ENCODE data around the gene IRAK3. TPM values are rescaled to one million over a fixed set of nuclear protein-coding genes. Genes with fewer than 3 reads are reported as not detected.

The IRAK3 gene
- total RNA-seq, 2 experiments from 2014 or later = 0.59 to 0.74 TPM

- Mint-ChIP-seq H3K4me1 (ENCODE audit: low read depth) (peaks cover 5% of the 10 kb centered on the region), H3K27ac (no peak overlapping the region), H3K36me3 (ENCODE audit: low read depth) (no peaks in the 10 kb centered on the region), H3K27me3 (peaks cover 55% of the 10 kb centered on the region), H3K9me3 (no peaks in the 10 kb centered on the region), H3K4me3 (no peak overlapping the region)
- no peak for ATAC-seq (ENCODE audit: poor library complexity)
- Histone ChIP-seq H3K27ac (ENCODE audit: low read depth in 1 of 2, low read length in 2 of 2) (no peak overlapping the region), H3K27me3 (ENCODE audit: control insufficient read depth in 1 of 2, insufficient read depth in 2 of 2, low read length in 2 of 2) (peaks cover 16 to 19% of the 10 kb centered on the region in 2 experiments), H3K4me3 (ENCODE audit: low read length) (no peak overlapping the region), H3K36me3 (ENCODE audit: insufficient read depth, low read length) (no peaks in the 10 kb centered on the region), H3K9me3 (ENCODE audit: control insufficient read depth in 1 of 2, insufficient read depth in 1 of 2, low read length in 2 of 2) (no peaks in the 10 kb centered on the region), H3K4me1 (ENCODE audit: insufficient read depth, low read length) (no peaks in the 10 kb centered on the region)
- ChIA-PET CTCF (no interaction called here), POLR2A (no interaction called here)
- DNase-seq = peak in 2 of 14 experiments; percentile 27 to 32
- intact Hi-C loops (cut with DNase I, micrococcal nuclease) = no loop called here
- no peak for TF ChIP-seq CTCF (IDR thresholded peaks at IDR 0.05)
These were observed 52.3 kb downstream of the IRAK3 start for GRCh38 chr12:66241061-66242043.

GRCh38 chr12:66242311-66242710, 53.3 kb downstream of the IRAK3 start:
- TF ChIP-seq CTCF (IDR thresholded peaks at IDR 0.05) = no peak
- H3K27me3 Mint-ChIP-seq = peaks cover 47% of the 10 kb centered on the region
- intact Hi-C loops (cut with DNase I, micrococcal nuclease) = no loop called here
- H3K36me3 Mint-ChIP-seq (ENCODE audit: low read depth) = no peaks in the 10 kb centered on the region
- ChIA-PET CTCF (no interaction called here), POLR2A (no interaction called here)
- no peaks in the 10 kb centered on the region for H3K4me1 ChIP-seq (ENCODE audit: insufficient read depth, low read length)
- no peak for DNase-seq
- H3K9me3 Mint-ChIP-seq = no peaks in the 10 kb centered on the region
- H3K9me3 ChIP-seq (ENCODE audit: control insufficient read depth in 1 of 2, insufficient read depth in 1 of 2, low read length in 2 of 2) = no peaks in the 10 kb centered on the region
- peaks cover 7 to 10% of the 10 kb centered on the region in 2 experiments for H3K27me3 ChIP-seq (ENCODE audit: control insufficient read depth in 1 of 2, insufficient read depth in 2 of 2, low read length in 2 of 2)
- no peaks in the 10 kb centered on the region for H3K4me1 Mint-ChIP-seq (ENCODE audit: low read depth)
- H3K27ac ChIP-seq (ENCODE audit: low read depth in 1 of 2, low read length in 2 of 2) = no peak overlapping the region
- H3K4me3 ChIP-seq (ENCODE audit: low read length) = no peak overlapping the region
- H3K36me3 ChIP-seq (ENCODE audit: insufficient read depth, low read length) = no peaks in the 10 kb centered on the region
- no peak overlapping the region for H3K4me3 Mint-ChIP-seq
- H3K27ac Mint-ChIP-seq = no peak overlapping the region
- no peak for ATAC-seq (ENCODE audit: poor library complexity)

- no peaks in the 10 kb centered on the region for H3K36me3 ChIP-seq (ENCODE audit: insufficient read depth, low read length)
- H3K4me1 ChIP-seq (ENCODE audit: insufficient read depth, low read length) = no peaks in the 10 kb centered on the region
- H3K4me1 Mint-ChIP-seq (ENCODE audit: low read depth) = no peaks in the 10 kb centered on the region
- H3K4me3 Mint-ChIP-seq = no peak overlapping the region
- POLR2A ChIA-PET = no interaction called here
- H3K36me3 Mint-ChIP-seq (ENCODE audit: low read depth) = no peaks in the 10 kb centered on the region
- no peaks in the 10 kb centered on the region for H3K9me3 Mint-ChIP-seq
- ATAC-seq (ENCODE audit: poor library complexity) (no peak), DNase-seq (no peak)
- H3K27me3 Mint-ChIP-seq = peaks cover 34% of the 10 kb centered on the region
- no peak overlapping the region for H3K27ac Mint-ChIP-seq
- intact Hi-C loops (cut with DNase I, micrococcal nuclease) = no loop called here
- H3K4me3 ChIP-seq (ENCODE audit: low read length) = no peak overlapping the region
- no peak overlapping the region for H3K27ac ChIP-seq (ENCODE audit: low read depth in 1 of 2, low read length in 2 of 2)
- H3K9me3 ChIP-seq (ENCODE audit: control insufficient read depth in 1 of 2, insufficient read depth in 1 of 2, low read length in 2 of 2) = no peaks in the 10 kb centered on the region
- CTCF ChIA-PET = interaction anchor here (0.6 kb wide), 1 partner anchor 125 kb away, joined by 4 read pairs; no protein-coding TSS in a partner anchor
- TF ChIP-seq CTCF (IDR thresholded peaks at IDR 0.05) = no peak
- peaks cover 0 to 8% of the 10 kb centered on the region in 2 experiments for H3K27me3 ChIP-seq (ENCODE audit: control insufficient read depth in 1 of 2, insufficient read depth in 2 of 2, low read length in 2 of 2)
These were observed 54.9 kb downstream of the IRAK3 start for GRCh38 chr12:66243911-66244310.
